ENCODE results near the gene MTUS2.

MTUS2 gene

GRCh38 chr13:29486551-29486950 lies 666.4 kb downstream of the MTUS2 start:
- ChIA-PET CTCF (interaction anchor here (0.9 to 1.5 kb wide), 4 partner anchors 10 to 21 kb away, joined by 3 to 5 read pairs (median 4); no protein-coding TSS in a partner anchor), POLR2A (no interaction called here)
- H3K4me1 ChIP-seq (ENCODE audit: control extremely low read depth in 1 of 4, control insufficient read depth in 4 of 4, insufficient read depth in 4 of 4, low read length in 3 of 4) = no peaks in the 10 kb centered on the region
- 33% methylated on average over 1 of the region's 3 CpGs for WGBS (ENCODE audit: insufficient coverage)
- no peak overlapping the region for H3K4me3 ChIP-seq (ENCODE audit: control insufficient read depth in 1 of 7, extremely low read depth in 1 of 7, insufficient read depth in 4 of 7, low read depth in 2 of 7, low read length in 6 of 7)
- H3K27me3 ChIP-seq (replicated peaks in 2 of 5; ENCODE audit: control insufficient read depth in 4 of 5, insufficient read depth in 5 of 5, low read length in 4 of 5) = peaks cover 0 to 2% (median 0%) of the 10 kb centered on the region in 5 experiments
- H3K36me3 ChIP-seq (ENCODE audit: control insufficient read depth in 4 of 4, insufficient read depth in 4 of 4, low read length in 3 of 4) = no peaks in the 10 kb centered on the region
- H3K9me3 ChIP-seq (ENCODE audit: control extremely low read depth in 1 of 5, control insufficient read depth in 4 of 5, insufficient read depth in 2 of 5, low read depth in 1 of 5, low read length in 4 of 5) = no peaks in the 10 kb centered on the region
- DNase-seq = no peak
- no peak overlapping the region for H3K27ac ChIP-seq (ENCODE audit: insufficient read depth in 1 of 2, low read depth in 1 of 2, low read length in 2 of 2, poor library complexity in 1 of 2, severe bottlenecking in 2 of 2)

- Histone ChIP-seq H3K36me3 (ENCODE audit: control insufficient read depth in 4 of 4, insufficient read depth in 4 of 4, low read length in 3 of 4) (no peaks in the 10 kb centered on the region), H3K27me3 (replicated peaks in 2 of 5; ENCODE audit: control insufficient read depth in 4 of 5, insufficient read depth in 5 of 5, low read length in 4 of 5) (peaks cover 0 to 2% (median 0%) of the 10 kb centered on the region in 5 experiments), H3K4me3 (ENCODE audit: control insufficient read depth in 1 of 7, extremely low read depth in 1 of 7, insufficient read depth in 4 of 7, low read depth in 2 of 7, low read length in 6 of 7) (no peak overlapping the region), H3K4me1 (ENCODE audit: control extremely low read depth in 1 of 4, control insufficient read depth in 4 of 4, insufficient read depth in 4 of 4, low read length in 3 of 4) (no peaks in the 10 kb centered on the region), H3K9me3 (ENCODE audit: control extremely low read depth in 1 of 5, control insufficient read depth in 4 of 5, insufficient read depth in 2 of 5, low read depth in 1 of 5, low read length in 4 of 5) (no peaks in the 10 kb centered on the region), H3K27ac (ENCODE audit: insufficient read depth in 1 of 2, low read depth in 1 of 2, low read length in 2 of 2, poor library complexity in 1 of 2, severe bottlenecking in 2 of 2) (no peak overlapping the region)
- ChIA-PET POLR2A (no interaction called here), CTCF (interaction anchor here (1.3 kb wide), 1 partner anchor 16 kb away, joined by 3 read pairs; no protein-coding TSS in a partner anchor)
- WGBS (ENCODE audit: insufficient coverage) = 96% methylated on average over 22 of the region's 22 CpGs
- DNase-seq = no peak
These were observed 667.6 kb downstream of the MTUS2 start for GRCh38 chr13:29487466-29488454.

- WGBS (ENCODE audit: insufficient coverage) = 89% methylated on average over 12 of the region's 14 CpGs
- Histone ChIP-seq H3K4me1 (ENCODE audit: control extremely low read depth in 1 of 4, control insufficient read depth in 4 of 4, insufficient read depth in 4 of 4, low read length in 3 of 4) (no peaks in the 10 kb centered on the region), H3K4me3 (ENCODE audit: control insufficient read depth in 1 of 7, extremely low read depth in 1 of 7, insufficient read depth in 4 of 7, low read depth in 2 of 7, low read length in 6 of 7) (no peak overlapping the region), H3K9me3 (ENCODE audit: control extremely low read depth in 1 of 5, control insufficient read depth in 4 of 5, insufficient read depth in 2 of 5, low read depth in 1 of 5, low read length in 4 of 5) (no peaks in the 10 kb centered on the region), H3K27ac (ENCODE audit: insufficient read depth in 1 of 2, low read depth in 1 of 2, low read length in 2 of 2, poor library complexity in 1 of 2, severe bottlenecking in 2 of 2) (no peak overlapping the region), H3K36me3 (ENCODE audit: control insufficient read depth in 4 of 4, insufficient read depth in 4 of 4, low read length in 3 of 4) (no peaks in the 10 kb centered on the region), H3K27me3 (replicated peaks in 2 of 5; ENCODE audit: control insufficient read depth in 4 of 5, insufficient read depth in 5 of 5, low read length in 4 of 5) (peaks cover 0 to 2% (median 0%) of the 10 kb centered on the region in 5 experiments)
- POLR2A ChIA-PET = no interaction called here
- CTCF ChIA-PET = interaction anchor here (1.6 kb wide), 1 partner anchor 18 kb away, joined by 4 read pairs; no protein-coding TSS in a partner anchor
- DNase-seq = no peak
These were observed 669.8 kb downstream of the MTUS2 start for GRCh38 chr13:29489650-29490560.

GRCh38 chr13:29490561-29490885 lies 670.4 kb downstream of the MTUS2 start:
- CTCF ChIA-PET = interaction anchor here (1.6 kb wide), 1 partner anchor 17 kb away, joined by 4 read pairs; no protein-coding TSS in a partner anchor
- 95% methylated on average over 9 of the region's 9 CpGs for WGBS (ENCODE audit: insufficient coverage)
- no peak overlapping the region for H3K4me3 ChIP-seq (ENCODE audit: control insufficient read depth in 1 of 7, extremely low read depth in 1 of 7, insufficient read depth in 4 of 7, low read depth in 2 of 7, low read length in 6 of 7)
- H3K4me1 ChIP-seq (ENCODE audit: control extremely low read depth in 1 of 4, control insufficient read depth in 4 of 4, insufficient read depth in 4 of 4, low read length in 3 of 4) = no peaks in the 10 kb centered on the region
- peaks cover 0 to 2% (median 0%) of the 10 kb centered on the region in 5 experiments for H3K27me3 ChIP-seq (replicated peaks in 2 of 5; ENCODE audit: control insufficient read depth in 4 of 5, insufficient read depth in 5 of 5, low read length in 4 of 5)
- H3K9me3 ChIP-seq (ENCODE audit: control extremely low read depth in 1 of 5, control insufficient read depth in 4 of 5, insufficient read depth in 2 of 5, low read depth in 1 of 5, low read length in 4 of 5) = no peaks in the 10 kb centered on the region
- no peaks in the 10 kb centered on the region for H3K36me3 ChIP-seq (ENCODE audit: control insufficient read depth in 4 of 4, insufficient read depth in 4 of 4, low read length in 3 of 4)
- DNase-seq = no peak
- H3K27ac ChIP-seq (ENCODE audit: insufficient read depth in 1 of 2, low read depth in 1 of 2, low read length in 2 of 2, poor library complexity in 1 of 2, severe bottlenecking in 2 of 2) = no peak overlapping the region
- POLR2A ChIA-PET = no interaction called here

GRCh38 chr13:29491248-29491647 lies 671.1 kb downstream of the MTUS2 start:
- DNase-seq = no peak
- no peak overlapping the region for H3K27ac ChIP-seq (ENCODE audit: insufficient read depth in 1 of 2, low read depth in 1 of 2, low read length in 2 of 2, poor library complexity in 1 of 2, severe bottlenecking in 2 of 2)
- H3K9me3 ChIP-seq (ENCODE audit: control extremely low read depth in 1 of 5, control insufficient read depth in 4 of 5, insufficient read depth in 2 of 5, low read depth in 1 of 5, low read length in 4 of 5) = no peaks in the 10 kb centered on the region
- H3K4me1 ChIP-seq (ENCODE audit: control extremely low read depth in 1 of 4, control insufficient read depth in 4 of 4, insufficient read depth in 4 of 4, low read length in 3 of 4) = peaks cover 2 to 7% (median 5%) of the 10 kb centered on the region in 4 experiments
- H3K4me3 ChIP-seq (ENCODE audit: control insufficient read depth in 1 of 7, extremely low read depth in 1 of 7, insufficient read depth in 4 of 7, low read depth in 2 of 7, low read length in 6 of 7) = no peak overlapping the region
- 0% methylated on average over 1 of the region's 2 CpGs for WGBS (ENCODE audit: insufficient coverage)
- CTCF ChIA-PET = no interaction called here
- no peaks in the 10 kb centered on the region for H3K36me3 ChIP-seq (ENCODE audit: control insufficient read depth in 4 of 4, insufficient read depth in 4 of 4, low read length in 3 of 4)
- peaks cover 0 to 2% (median 0%) of the 10 kb centered on the region in 5 experiments for H3K27me3 ChIP-seq (replicated peaks in 2 of 5; ENCODE audit: control insufficient read depth in 4 of 5, insufficient read depth in 5 of 5, low read length in 4 of 5)
- POLR2A ChIA-PET = no interaction called here

GRCh38 chr13:29493796-29494195 lies 673.7 kb downstream of the MTUS2 start:
- H3K36me3 ChIP-seq (ENCODE audit: control insufficient read depth in 4 of 4, insufficient read depth in 4 of 4, low read length in 3 of 4) = no peaks in the 10 kb centered on the region
- H3K4me1 ChIP-seq (ENCODE audit: control extremely low read depth in 1 of 4, control insufficient read depth in 4 of 4, insufficient read depth in 4 of 4, low read length in 3 of 4) = peaks cover 2 to 23% (median 16%) of the 10 kb centered on the region in 4 experiments
- 100% methylated on average over 2 of the region's 4 CpGs for WGBS (ENCODE audit: insufficient coverage)
- H3K4me3 ChIP-seq (ENCODE audit: control insufficient read depth in 1 of 7, extremely low read depth in 1 of 7, insufficient read depth in 4 of 7, low read depth in 2 of 7, low read length in 6 of 7) = no peak overlapping the region
- H3K27me3 ChIP-seq (replicated peaks in 2 of 5; ENCODE audit: control insufficient read depth in 4 of 5, insufficient read depth in 5 of 5, low read length in 4 of 5) = peaks cover 0 to 2% (median 0%) of the 10 kb centered on the region in 5 experiments
- POLR2A ChIA-PET = no interaction called here
- DNase-seq = no peak
- no peaks in the 10 kb centered on the region for H3K9me3 ChIP-seq (ENCODE audit: control extremely low read depth in 1 of 5, control insufficient read depth in 4 of 5, insufficient read depth in 2 of 5, low read depth in 1 of 5, low read length in 4 of 5)
- CTCF ChIA-PET = interaction anchor here (1.0 to 2.2 kb wide), 2 partner anchors 9 to 20 kb away, joined by 3 to 6 read pairs; no protein-coding TSS in a partner anchor
- H3K27ac ChIP-seq (ENCODE audit: insufficient read depth in 1 of 2, low read depth in 1 of 2, low read length in 2 of 2, poor library complexity in 1 of 2, severe bottlenecking in 2 of 2) = no peak overlapping the region

Data from common myeloid progenitor, CD34-positive (primary cell).